Measurements from ENCODE around the gene ZNF740.

ZNF740 gene

GRCh38 chr12:53214221-53214620 lies 33.7 kb downstream of the ZNF740 start:
- DNase-seq (ENCODE audit: low read depth in 3 of 3) = no peak

GRCh38 chr12:53214687-53215455 lies 34.3 kb downstream of the ZNF740 start:
- DNase-seq (ENCODE audit: low read depth in 3 of 3) = no peak

DNA sequence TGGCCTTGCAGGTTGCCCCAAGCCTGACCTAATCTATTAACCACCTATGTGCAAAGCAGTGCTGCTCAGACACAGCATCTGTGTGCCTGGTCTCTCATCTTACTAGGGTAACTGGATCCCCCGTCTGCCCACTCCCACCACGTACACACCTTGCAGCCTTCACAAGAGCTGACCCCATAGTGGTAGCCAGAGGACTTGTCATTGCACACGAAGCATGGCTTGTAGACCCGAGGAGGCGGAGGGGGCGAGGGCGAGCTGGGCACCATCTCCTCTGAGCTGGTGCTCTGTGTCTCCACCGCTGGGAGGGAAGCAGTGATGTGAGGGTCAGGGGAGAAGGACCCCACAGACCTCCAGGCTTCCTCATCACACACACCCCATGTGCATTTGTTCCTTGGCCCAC lies 35.0 kb downstream of the ZNF740 start:
- no peak for DNase-seq (ENCODE audit: low read depth in 3 of 3)

DNA sequence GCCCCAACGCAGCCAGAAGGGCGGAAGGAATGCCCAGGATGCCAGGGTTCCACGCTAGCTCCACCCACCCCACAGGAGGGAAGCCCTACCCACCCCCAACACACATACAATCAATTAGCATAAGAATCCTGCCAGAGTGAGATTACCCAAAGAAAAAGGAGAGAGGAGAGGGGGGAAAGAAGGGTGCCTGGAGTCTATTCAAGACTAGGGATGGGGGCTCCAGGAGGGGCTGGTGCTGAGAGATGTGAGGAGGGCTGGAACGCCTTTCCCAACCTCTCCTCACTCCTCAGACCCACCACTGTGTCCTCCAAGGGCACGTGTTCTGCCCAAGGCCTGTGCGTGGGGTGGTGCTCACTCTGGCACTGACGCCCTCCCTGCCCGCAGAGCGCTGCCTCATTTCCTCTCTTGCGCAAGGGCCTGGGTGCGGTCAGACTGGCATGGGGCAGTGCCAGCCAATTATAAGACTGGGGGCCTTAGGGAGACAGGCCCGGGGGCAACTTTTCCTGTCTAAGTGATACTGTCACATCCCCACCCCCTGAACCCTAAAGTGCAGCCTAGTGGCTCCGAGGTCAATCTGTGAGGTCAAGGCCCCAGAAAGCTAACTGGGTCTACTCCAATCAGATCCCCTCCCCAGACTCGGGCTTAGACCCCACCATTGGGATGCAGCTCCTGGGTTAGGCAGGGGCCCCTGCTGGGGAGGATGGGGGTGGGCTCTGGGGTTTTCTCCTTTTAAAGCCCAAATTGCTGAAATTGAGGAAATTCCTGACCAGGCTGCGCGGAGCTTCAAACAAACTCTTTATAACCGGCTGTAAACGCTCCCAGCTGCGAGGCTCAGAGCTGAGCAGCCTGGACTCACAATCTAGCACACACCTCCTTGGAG lies 36.8 kb downstream of the ZNF740 start:
- peak in 1 of 3 experiments; percentile 53 for DNase-seq (ENCODE audit: low read depth in 3 of 3)

DNA sequence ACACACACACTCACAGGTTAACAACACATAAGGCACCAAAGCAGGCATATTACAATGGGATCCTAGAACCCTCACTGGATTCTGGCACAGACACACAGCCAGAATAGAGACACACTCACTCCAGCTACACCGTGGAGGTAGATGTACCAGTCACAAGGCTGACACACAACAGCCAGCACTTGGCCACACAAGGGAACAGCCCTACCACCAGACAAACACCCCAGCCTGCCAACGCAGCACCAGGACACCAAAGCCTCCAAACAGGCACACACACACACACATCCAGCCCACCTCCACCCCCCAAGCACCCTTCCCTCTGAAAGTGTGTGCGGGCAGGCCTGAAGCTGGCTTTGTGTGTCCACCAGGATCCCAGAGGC lies 37.4 kb downstream of the ZNF740 start:
- DNase-seq (ENCODE audit: low read depth in 3 of 3) = no peak

DNA sequence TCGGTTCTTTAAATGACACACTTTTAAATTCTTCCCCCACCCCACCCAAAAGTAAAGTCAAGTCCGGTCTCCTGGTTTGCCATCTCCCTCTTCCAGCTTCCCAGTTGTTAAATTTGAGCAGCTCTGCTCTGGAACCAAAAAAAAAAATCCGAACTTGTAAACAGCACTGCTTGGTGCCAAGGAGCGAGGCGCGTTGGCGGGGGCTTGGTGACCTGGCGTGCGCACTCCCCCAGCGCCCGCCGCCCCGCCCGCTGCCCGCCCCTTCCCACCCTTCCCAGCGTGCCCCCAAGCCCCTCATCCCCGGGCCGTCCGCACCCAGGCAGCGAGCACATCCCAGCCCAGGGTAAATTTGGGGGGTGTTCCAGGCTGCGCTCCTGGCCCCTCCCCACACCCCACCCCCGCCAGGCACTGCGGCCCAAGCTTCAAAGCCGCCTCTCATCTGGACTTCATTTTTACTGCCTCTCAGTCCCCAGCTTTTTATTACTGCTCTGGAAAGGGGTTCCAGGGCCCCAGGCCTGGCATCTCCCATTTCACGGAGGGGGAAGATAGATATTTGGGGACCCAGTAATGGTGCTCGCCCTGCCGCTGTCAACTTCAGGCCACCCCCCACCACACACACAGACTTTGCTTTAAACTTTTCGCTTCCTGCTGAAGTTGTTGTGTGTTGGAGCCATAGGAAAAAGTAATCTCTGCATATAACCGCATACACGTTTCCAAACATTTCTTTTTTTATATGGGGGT lies 38.2 kb downstream of the ZNF740 start:
- no peak for DNase-seq (ENCODE audit: low read depth in 3 of 3)

- DNase-seq (ENCODE audit: low read depth in 3 of 3) = peak; percentile 49 to 76 (median 67)
Observed at GRCh38 chr12:53219292-53219955, 38.9 kb downstream of the ZNF740 start.

DNA sequence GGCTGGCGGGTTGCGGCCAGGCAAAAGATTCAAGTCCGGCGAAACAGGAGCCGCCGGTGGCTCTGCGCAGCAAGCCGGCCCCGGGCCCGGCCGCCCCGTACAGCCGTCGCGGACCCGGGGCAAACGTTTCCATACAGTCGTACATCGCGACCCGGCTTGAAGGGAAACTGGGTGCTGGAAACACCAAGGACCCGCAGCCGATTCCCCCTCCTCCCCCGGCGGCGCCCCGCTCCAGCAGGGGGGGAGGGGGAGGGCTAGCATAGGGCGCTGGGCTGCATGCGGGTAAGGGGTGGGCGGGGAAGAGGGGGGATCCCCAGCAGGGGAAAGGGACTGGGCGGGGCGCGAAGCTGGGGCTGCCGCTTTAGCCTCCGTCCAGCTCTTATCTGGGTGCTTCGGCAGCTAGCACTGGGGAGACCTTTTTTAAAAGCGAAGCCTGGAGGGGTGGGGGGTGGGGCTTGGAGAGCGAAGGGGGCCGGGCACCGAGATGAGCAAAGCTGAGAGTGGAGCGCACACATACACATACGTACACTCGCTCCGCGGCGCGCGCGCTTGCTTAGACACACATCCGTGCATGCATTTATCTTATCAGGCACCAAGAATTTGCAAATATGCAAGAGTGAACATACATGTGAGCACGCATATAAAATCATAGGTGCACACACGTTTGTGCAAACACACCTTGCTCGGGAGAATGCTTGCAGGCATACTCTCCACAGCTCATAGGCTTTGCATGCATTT lies 39.6 kb downstream of the ZNF740 start:
- DNase-seq (ENCODE audit: low read depth in 3 of 3) = peak; percentile 56 to 75 (median 58)

- DNase-seq (ENCODE audit: low read depth in 3 of 3) = peak; percentile 48 to 82 (median 62)
Observed at GRCh38 chr12:53220694-53221202, 40.2 kb downstream of the ZNF740 start.

- peak in 1 of 3 experiments; percentile 37 for DNase-seq (ENCODE audit: low read depth in 3 of 3)
Observed at GRCh38 chr12:53221203-53222080, 40.9 kb downstream of the ZNF740 start.

- no peak for DNase-seq (ENCODE audit: low read depth in 3 of 3)
Observed at GRCh38 chr12:53222170-53222721, 41.7 kb downstream of the ZNF740 start.

DNA sequence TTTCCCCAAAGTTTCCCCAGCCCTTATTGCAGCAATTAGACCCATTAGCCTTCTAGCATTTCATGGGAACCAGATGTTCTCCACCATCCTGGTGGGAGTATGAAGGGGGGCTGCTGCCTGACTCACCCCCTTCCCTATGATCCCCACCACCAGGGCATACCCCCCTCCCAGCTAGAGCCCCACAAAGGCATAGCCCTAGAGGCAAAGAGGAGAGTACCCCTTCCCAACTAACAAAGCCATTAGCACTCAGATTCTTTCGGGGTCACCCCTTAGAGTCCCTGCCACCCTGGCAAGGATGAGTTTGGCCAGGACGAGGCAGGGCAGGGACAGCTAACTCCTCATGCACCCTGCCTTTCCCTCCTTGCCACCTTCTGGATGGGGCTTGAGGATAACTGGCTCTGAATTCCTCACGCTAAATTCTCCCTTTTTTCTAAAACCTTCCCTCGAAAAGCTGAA lies 42.3 kb downstream of the ZNF740 start:
- no peak for DNase-seq (ENCODE audit: low read depth in 3 of 3)

DNA sequence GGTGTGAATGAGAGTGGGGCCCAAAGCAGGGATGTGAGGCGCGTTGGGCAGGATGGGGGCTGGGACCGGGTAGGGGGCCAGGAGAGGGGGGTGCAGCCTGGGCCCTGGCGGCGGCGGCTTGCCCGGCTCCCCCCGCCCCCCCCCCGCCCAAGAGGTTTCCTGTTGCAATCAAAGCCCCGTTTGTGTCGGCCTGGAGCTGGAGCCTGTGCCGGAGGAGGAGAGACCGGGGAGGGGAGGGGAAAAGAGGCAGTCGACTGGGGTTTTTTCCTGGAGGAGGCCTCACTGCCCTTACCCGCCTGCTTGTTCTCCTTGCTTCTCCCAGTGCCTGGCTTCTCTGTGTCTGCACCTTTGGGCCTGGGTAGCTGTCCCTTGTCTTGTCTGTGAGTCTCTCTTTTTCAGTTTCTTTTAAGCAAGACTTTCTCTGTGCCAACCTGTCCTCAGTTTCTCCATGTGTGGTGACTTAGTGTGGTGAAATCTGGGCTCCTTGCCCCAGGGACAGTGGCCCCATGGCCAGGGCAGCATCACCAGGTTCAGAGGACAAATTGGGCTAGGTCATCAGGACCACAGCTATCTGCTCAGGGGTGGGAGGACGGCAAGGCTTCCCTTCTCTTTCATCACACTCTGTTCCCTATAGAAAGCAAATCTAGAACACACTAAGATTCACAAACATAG lies 43.0 kb downstream of the ZNF740 start:
- no peak for DNase-seq (ENCODE audit: low read depth in 3 of 3)

DNA sequence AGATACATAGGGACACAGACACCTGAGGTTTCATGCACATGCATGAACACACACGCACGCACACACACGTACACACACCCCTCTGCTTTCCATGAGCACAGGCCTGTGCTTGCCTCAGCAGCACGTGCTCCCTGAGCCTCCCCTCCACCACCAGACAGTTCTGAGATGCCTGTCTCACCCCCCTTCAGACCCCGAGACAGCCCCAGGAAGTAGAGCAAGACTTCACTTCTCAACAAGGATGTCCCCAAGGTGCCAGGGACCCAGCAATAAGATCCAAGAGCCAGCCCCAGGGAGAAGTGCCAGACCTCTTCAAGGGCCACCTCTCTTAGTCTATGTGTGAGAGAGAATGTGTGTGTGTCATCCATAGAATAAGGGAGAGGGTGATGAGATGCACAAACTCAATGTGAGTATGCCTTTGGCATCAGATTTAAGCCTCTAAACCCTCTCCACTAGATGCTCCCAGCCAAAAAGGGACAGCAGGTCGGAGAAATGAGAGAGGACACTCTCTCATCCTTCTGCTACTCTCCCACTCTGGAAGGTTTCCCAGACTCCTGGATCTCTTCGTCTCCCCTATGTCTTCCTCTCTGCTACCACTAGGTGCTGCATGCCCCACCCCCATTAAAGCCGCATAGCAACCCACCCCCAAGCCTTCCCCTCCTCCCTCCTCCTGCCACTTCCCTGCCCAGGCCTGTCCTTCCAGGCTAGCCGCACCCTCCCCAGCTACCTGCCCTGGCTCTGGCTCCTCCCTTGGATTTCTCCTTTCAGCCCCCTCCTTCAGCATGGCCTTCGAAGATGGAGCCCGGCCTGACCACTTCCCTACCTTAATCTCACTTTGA lies 43.8 kb downstream of the ZNF740 start:
- DNase-seq (ENCODE audit: low read depth in 3 of 3) = no peak

DNA sequence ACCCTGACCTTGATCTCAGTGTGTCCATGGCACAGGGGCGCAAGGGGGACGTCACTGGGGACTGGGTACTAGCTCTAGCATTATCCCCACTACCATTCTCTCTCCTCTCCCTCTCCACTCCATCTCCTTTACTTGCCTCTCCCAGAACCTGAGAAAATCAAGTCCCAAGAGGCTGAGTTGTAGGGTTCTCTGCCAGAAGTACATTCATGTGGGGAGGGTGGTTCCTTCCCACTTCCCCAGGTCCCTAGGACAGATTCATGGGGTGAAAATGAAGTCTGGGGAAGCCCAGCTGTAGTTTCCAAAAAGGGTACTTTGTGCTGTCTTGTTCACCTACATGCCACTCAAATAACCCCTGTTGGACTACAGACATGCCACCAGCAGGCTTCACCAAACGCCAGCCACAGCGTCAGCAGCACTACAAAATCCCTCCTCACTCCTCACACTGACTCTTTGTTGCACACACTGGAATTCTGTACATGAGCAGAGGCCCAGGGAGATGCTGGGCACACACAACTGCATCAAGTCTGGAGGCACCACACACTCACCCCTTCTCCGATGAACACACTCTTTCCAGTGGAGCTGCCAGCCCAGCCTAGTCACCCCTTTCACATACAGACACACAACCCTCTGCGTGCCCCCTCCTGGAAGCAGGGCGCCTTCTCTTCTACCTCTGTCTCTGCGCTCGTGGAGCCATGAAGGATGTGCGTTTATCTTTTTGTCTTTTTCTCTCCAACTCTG lies 44.5 kb downstream of the ZNF740 start:
- no peak for DNase-seq (ENCODE audit: low read depth in 3 of 3)

DNA sequence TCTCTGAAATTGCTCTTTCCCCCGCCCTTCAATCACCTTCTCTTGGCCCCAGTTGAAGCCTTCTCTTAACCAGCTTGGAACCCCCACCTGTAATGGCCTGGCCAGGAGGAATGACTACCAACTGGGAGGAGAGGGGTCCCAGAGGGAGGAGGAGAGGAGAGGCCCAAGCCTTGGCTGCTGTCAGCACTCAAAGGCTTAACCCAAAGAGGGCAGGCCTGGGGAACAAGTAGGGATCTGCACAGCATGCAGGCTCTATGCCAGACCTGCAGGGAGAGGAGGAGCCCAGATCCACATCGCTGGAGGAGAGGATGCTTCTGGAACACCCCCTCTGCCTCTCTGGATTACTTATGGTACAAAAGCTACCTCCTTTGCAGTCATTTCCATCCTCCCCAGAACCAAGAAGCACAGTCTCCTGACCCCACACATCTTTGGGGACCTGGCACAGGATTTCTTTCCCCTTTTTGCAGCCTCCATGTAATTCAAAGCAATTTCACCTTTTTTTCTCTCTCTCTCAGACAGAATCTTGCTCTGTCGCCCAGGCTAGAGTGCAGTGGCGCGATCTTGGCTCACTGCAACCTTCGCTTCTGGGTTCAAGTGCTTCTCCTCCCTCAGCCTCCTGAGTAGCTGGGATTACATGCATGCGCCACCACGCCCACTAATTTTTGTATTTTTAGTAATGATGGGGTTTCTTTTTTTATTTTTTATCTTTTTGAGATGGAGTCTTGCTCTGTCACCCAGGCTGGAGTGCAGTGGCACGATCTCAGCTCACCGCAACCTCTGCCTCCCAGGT lies 45.3 kb downstream of the ZNF740 start:
- no peak for DNase-seq (ENCODE audit: low read depth in 3 of 3)
